Fibroblast of lung (primary cell): ENCODE measurements around the gene LIMCH1. TPM values are rescaled to one million over a fixed set of nuclear protein-coding genes. Genes with fewer than 3 reads are reported as not detected.

Source experiments
- DNase-seq, 2 donors: peaks; one replicate each; pipeline versions ENCODE4 v3.0.0 to v3.0.0-alpha.2; 2010; ENCODE audit warnings: low read depth in 2 of 2
- H2AFZ ChIP-seq: 2 replicates; pipeline ENCODE4 v1.5.1; 2012; ENCODE audit warnings: low read length, control low read depth, inconsistent platforms
- H3K27ac ChIP-seq: 2 replicates; pipeline ENCODE4 v1.5.1; 2011; ENCODE audit warnings: low read length, control low read depth; ENCODE audit not compliant: insufficient read depth
- H3K27me3 ChIP-seq: 2 replicates; pipeline ENCODE4 v1.5.1; 2011; ENCODE audit warnings: mild to moderate bottlenecking, low read length; ENCODE audit not compliant: control insufficient read depth, insufficient read depth
- H3K36me3 ChIP-seq: 2 replicates; pipeline ENCODE4 v1.5.1; 2011; ENCODE audit warnings: low read length; ENCODE audit not compliant: control insufficient read depth, insufficient read depth
- H3K4me1 ChIP-seq: 2 replicates; pipeline ENCODE4 v1.5.1; 2011; ENCODE audit warnings: low read length; ENCODE audit not compliant: control insufficient read depth, insufficient read depth; ENCODE audit errors: extremely low read depth
- H3K4me2 ChIP-seq: 2 replicates; pipeline ENCODE4 v1.5.1; 2011; ENCODE audit warnings: low read length, control low read depth; ENCODE audit not compliant: insufficient read depth; ENCODE audit errors: extremely low read depth
- H3K4me3 ChIP-seq, 4 experiments: fragments of 200-600 bp in 1 of 4; sonication (generic) in 1 of 4; replicated peaks in 1 of 4; 2 replicates each; pipeline ENCODE4 v1.5.1; 2011 to 2016; ENCODE audit warnings: low read length in 4 of 4, low read depth in 3 of 4, mild to moderate bottlenecking in 3 of 4, control low read depth in 2 of 4, inconsistent platforms in 1 of 4, mixed read lengths in 1 of 4; ENCODE audit not compliant: insufficient read depth in 1 of 4; ENCODE audit errors: control extremely low read depth in 1 of 4
- H3K79me2 ChIP-seq: 2 replicates; pipeline ENCODE4 v1.5.1; 2012; ENCODE audit warnings: mild to moderate bottlenecking, low read length, inconsistent platforms; ENCODE audit not compliant: control insufficient read depth, insufficient read depth
- H3K9ac ChIP-seq: 2 replicates; pipeline ENCODE4 v1.5.1; 2011; ENCODE audit warnings: mild to moderate bottlenecking, low read length, control low read depth; ENCODE audit not compliant: insufficient read depth
- H3K9me3 ChIP-seq: 2 replicates; pipeline ENCODE4 v1.5.1; 2012; ENCODE audit warnings: low read depth, low read length; ENCODE audit not compliant: control insufficient read depth, insufficient read depth
- H4K20me1 ChIP-seq: 2 replicates; pipeline ENCODE4 v1.5.1; 2011; ENCODE audit warnings: low read length; ENCODE audit not compliant: control insufficient read depth, insufficient read depth; ENCODE audit errors: extremely low read depth
- CTCF ChIP-seq, 2 donors: IDR thresholded peaks in 1 of 2; conservative IDR thresholded peaks in 1 of 2; 1 replicate in 1 of 2; 2 replicates in 1 of 2; pipeline ENCODE4 v1.5.1; 2011 to 2012; ENCODE audit warnings: low read length in 2 of 2, control low read depth in 1 of 2, inconsistent platforms in 1 of 2, low read depth in 1 of 2, mild to moderate bottlenecking in 1 of 2
- EZH2 ChIP-seq: IDR thresholded peaks from 2 replicates; pipeline ENCODE4 v1.5.1; 2012; ENCODE audit warnings: low read length, control low read depth, mild to moderate bottlenecking; ENCODE audit errors: missing control alignments
- polyA plus RNA-seq, 2 donors: library from polyadenylated mRNA; depleted of rRNA in 1 of 2; stranded (reverse) in 1 of 2; unstranded in 1 of 2; fragments of >200 nt; gene quantifications; 2 replicates each; pipeline ENCODE4 v1.2.1, GENCODE V29; 2011 to 2012; ENCODE audit warnings: missing spikeins in 1 of 2
- total RNA-seq: library from RNA; depleted of rRNA; stranded (reverse); fragments of >200 nt; gene quantifications from 2 replicates; pipeline ENCODE4 v1.2.1, GENCODE V29; 2014

LIMCH1 gene
- total and polyA plus RNA-seq, 2 donors (not counting 1 experiment from before 2014, with no cell fraction given): 2.8 to 4.6 TPM

DNA sequence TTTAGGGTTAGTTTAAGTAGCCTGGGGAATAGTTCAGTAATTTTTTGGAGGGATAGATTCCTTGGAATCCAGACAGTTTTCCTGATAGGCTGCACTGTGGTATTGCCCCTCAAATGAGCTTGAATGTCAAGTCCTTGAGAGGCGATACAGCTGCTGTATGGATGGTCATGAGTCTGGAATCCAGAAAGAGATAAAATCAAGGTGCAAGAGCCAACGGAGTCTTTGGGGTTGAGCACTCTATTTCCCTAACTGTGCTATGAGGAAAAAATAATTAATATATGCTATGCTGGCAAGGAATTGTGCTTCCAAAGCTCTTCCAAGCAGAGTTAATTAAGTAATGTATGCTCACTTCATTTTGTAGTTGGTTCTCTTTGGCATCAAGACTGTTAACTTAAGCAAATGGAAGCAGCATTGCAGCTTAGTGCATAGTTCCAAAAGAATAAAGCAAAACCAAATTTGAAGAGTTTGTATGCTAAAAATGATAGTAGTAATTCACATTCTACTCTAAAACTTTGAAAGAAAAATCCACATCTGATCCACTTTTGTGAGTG, 48.8 kb downstream of the LIMCH1 start:
- no peak overlapping the region for H2AFZ ChIP-seq
- DNase-seq: peak in 1 of 2 donors; percentile 43
- no peaks in the 10 kb centered on the region for H3K79me2 ChIP-seq
- no peaks in the 10 kb centered on the region for H3K36me3 ChIP-seq
- no peak overlapping the region for H3K9ac ChIP-seq
- H3K9me3 ChIP-seq: no peaks in the 10 kb centered on the region
- H3K27me3 ChIP-seq: no peaks in the 10 kb centered on the region
- no peak overlapping the region for H3K27ac ChIP-seq
- H4K20me1 ChIP-seq: no peaks in the 10 kb centered on the region
- no peak overlapping the region for H3K4me2 ChIP-seq
- H3K4me1 ChIP-seq: no peaks in the 10 kb centered on the region
- no peak overlapping the region for H3K4me3 ChIP-seq
- TF ChIP-seq CTCF (conservative IDR thresholded peaks at IDR 0.05 in 1 of 2, IDR thresholded peaks at IDR 0.05 in 1 of 2; ENCODE audit: low read depth in 1 of 2, low read length in 2 of 2) (no peak), EZH2 (no peak)

GRCh38 chr4:41587286-41587685, 49.3 kb downstream of the LIMCH1 start:
- Histone ChIP-seq H3K36me3 (no peaks in the 10 kb centered on the region), H3K4me2 (no peak overlapping the region), H3K27ac (no peak overlapping the region), H3K9ac (no peak overlapping the region), H3K4me1 (no peaks in the 10 kb centered on the region), H3K4me3 (no peak overlapping the region), H3K9me3 (no peaks in the 10 kb centered on the region), H4K20me1 (no peaks in the 10 kb centered on the region), H3K79me2 (no peaks in the 10 kb centered on the region), H2AFZ (no peak overlapping the region), H3K27me3 (no peaks in the 10 kb centered on the region)
- DNase-seq: no peak
- TF ChIP-seq CTCF (conservative IDR thresholded peaks at IDR 0.05 in 1 of 2, IDR thresholded peaks at IDR 0.05 in 1 of 2; ENCODE audit: low read depth in 1 of 2, low read length in 2 of 2) (no peak), EZH2 (no peak)

DNA sequence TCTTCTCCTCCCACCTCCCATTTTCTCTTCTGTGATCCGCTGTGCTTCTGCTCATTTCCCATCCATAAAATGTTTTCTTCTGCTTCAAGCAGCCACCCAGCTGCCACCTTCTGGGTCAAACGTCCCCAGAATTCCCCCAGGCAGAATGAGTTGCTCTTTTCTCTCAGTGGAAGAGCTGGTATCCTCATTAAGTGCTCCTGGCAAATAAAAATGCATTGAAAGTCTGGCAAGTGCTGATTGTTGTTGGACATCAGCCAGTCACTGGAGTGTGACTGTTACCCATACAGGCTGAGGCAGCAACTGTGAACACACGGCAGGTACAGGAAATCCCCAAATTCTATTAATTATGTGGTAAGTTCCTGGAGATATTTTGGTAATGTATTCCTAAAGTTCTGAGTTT, 52.6 kb downstream of the LIMCH1 start:
- Histone ChIP-seq H3K27ac (no peak overlapping the region), H3K4me3 (no peak overlapping the region), H3K9me3 (no peaks in the 10 kb centered on the region), H4K20me1 (no peaks in the 10 kb centered on the region), H3K4me2 (no peak overlapping the region), H3K36me3 (no peaks in the 10 kb centered on the region), H3K9ac (no peak overlapping the region), H3K27me3 (no peaks in the 10 kb centered on the region), H3K79me2 (no peaks in the 10 kb centered on the region), H3K4me1 (no peaks in the 10 kb centered on the region), H2AFZ (no peak overlapping the region)
- no peak for DNase-seq
- no peak for TF ChIP-seq CTCF (conservative IDR thresholded peaks at IDR 0.05 in 1 of 2, IDR thresholded peaks at IDR 0.05 in 1 of 2; ENCODE audit: low read depth in 1 of 2, low read length in 2 of 2)
- no peak for TF ChIP-seq EZH2
